WTC11 (cell line): ENCODE measurements around the gene SCML1.

ENCODE experiments used
- AR ChIP-seq: fragments of 250-450 bp; sonication (Bioruptor Pico); IDR thresholded peaks from 2 replicates; pipeline ENCODE4 v1.9.0; 2021; ENCODE audit warnings: mild to moderate bottlenecking
- ATF3 ChIP-seq: sonication (generic); formaldehyde crosslinking; conservative IDR thresholded peaks from 2 replicates; pipeline ENCODE4 v1.8.1; 2022; ENCODE audit warnings: mild to moderate bottlenecking, missing genetic modification reagents
- CTCF ChIP-seq: fragments of 200-600 bp; IDR thresholded peaks from 2 replicates; pipeline ENCODE4 v1.8.0; 2022; ENCODE audit warnings: antibody characterized with exemption
- ESRRA ChIP-seq: sonication (generic); formaldehyde crosslinking; IDR thresholded peaks from 2 replicates; pipeline ENCODE4 v1.8.1; 2022; ENCODE audit warnings: mild to moderate bottlenecking, missing genetic modification reagents, borderline replicate concordance
- IRF2 ChIP-seq: sonication (generic); formaldehyde crosslinking; IDR thresholded peaks from 2 replicates; pipeline ENCODE4 v1.8.0; 2022; ENCODE audit warnings: low read depth, missing genetic modification reagents, borderline replicate concordance
- JUN ChIP-seq: sonication (generic); formaldehyde crosslinking; IDR thresholded peaks from 2 replicates; pipeline ENCODE4 v1.8.0; 2023; ENCODE audit warnings: mild to moderate bottlenecking, missing genetic modification reagents
- MAX ChIP-seq: sonication (generic); formaldehyde crosslinking; IDR thresholded peaks from 2 replicates; pipeline ENCODE4 v1.8.0; 2022; ENCODE audit warnings: mild to moderate bottlenecking, missing genetic modification reagents
- NR1H2 ChIP-seq: sonication (generic); formaldehyde crosslinking; IDR thresholded peaks from 2 replicates; pipeline ENCODE4 v1.9.0; 2021; ENCODE audit warnings: mild to moderate bottlenecking, moderate library complexity, missing genetic modification reagents
- PREB ChIP-seq: sonication (generic); formaldehyde crosslinking; IDR thresholded peaks from 2 replicates; pipeline ENCODE4 v1.8.1; 2022; ENCODE audit warnings: mild to moderate bottlenecking, missing genetic modification reagents, moderate library complexity, borderline replicate concordance
- SMAD4 ChIP-seq: sonication (generic); formaldehyde crosslinking; IDR thresholded peaks from 2 replicates; pipeline ENCODE4 v1.8.0; 2022; ENCODE audit warnings: mild to moderate bottlenecking, missing genetic modification reagents
- ZBTB21 ChIP-seq: sonication (generic); formaldehyde crosslinking; IDR thresholded peaks from 2 replicates; pipeline ENCODE4 v1.8.1; 2023; ENCODE audit warnings: mild to moderate bottlenecking, missing genetic modification reagents, borderline replicate concordance

- TF ChIP-seq CTCF (no peak), NR1H2 (CRISPR knock-in tag) (no peak), ZBTB21 (CRISPR knock-in tag) (no peak), SMAD4 (CRISPR knock-in tag) (no peak), MAX (CRISPR knock-in tag) (no peak), JUN (CRISPR knock-in tag) (no peak), ESRRA (no peak), PREB (CRISPR knock-in tag) (no peak), IRF2 (no peak), ATF3 (CRISPR knock-in tag) (no peak), AR (no peak)
These were observed 66.2 kb downstream of the SCML1 start for GRCh38 chrX:17803449-17803848.
